ENCODE results near the gene ASPHD2.

The ASPHD2 gene

GRCh38 chr22:26461188-26461810 is 32.2 kb downstream of the ASPHD2 start (continued):
- no peak for TF ChIP-seq CSRNP3 (CRISPR knock-in tag; IDR thresholded peaks at IDR 0.05)
- TF ChIP-seq ZNF70 (CRISPR knock-in tag; IDR thresholded peaks at IDR 0.05) = no peak
- no peak for TF ChIP-seq BACH2 (CRISPR knock-in tag; IDR thresholded peaks at IDR 0.05; ENCODE audit: borderline replicate concordance)
- TF ChIP-seq ZNF8 (CRISPR knock-in tag; IDR thresholded peaks at IDR 0.05) = no peak

- TF ChIP-seq ZFP30 (CRISPR knock-in tag; IDR thresholded peaks at IDR 0.05) (no peak), PPARA (CRISPR knock-in tag; IDR thresholded peaks at IDR 0.05; ENCODE audit: borderline replicate concordance) (no peak), ESRRG (CRISPR knock-in tag; IDR thresholded peaks at IDR 0.05) (no peak), SNAI2 (CRISPR knock-in tag; IDR thresholded peaks at IDR 0.05) (no peak), RARB (CRISPR knock-in tag; IDR thresholded peaks at IDR 0.05) (no peak), OSR1 (CRISPR knock-in tag; IDR thresholded peaks at IDR 0.05) (no peak), ZNF70 (CRISPR knock-in tag; IDR thresholded peaks at IDR 0.05) (no peak), CSDC2 (CRISPR knock-in tag; IDR thresholded peaks at IDR 0.05) (no peak), TOX (CRISPR knock-in tag; IDR thresholded peaks at IDR 0.05; ENCODE audit: borderline replicate concordance) (no peak), ZNF565 (CRISPR knock-in tag; conservative IDR thresholded peaks at IDR 0.05; ENCODE audit: low read depth) (no peak), PATZ1 (CRISPR knock-in tag; IDR thresholded peaks at IDR 0.05; ENCODE audit: borderline replicate concordance) (no peak), ZNF8 (CRISPR knock-in tag; IDR thresholded peaks at IDR 0.05) (no peak), CREB5 (CRISPR knock-in tag; IDR thresholded peaks at IDR 0.05; ENCODE audit: low read depth) (no peak), TSHZ2 (CRISPR knock-in tag; IDR thresholded peaks at IDR 0.05) (no peak), ISL1 (CRISPR knock-in tag; IDR thresholded peaks at IDR 0.05) (no peak), BACH2 (CRISPR knock-in tag; IDR thresholded peaks at IDR 0.05; ENCODE audit: borderline replicate concordance) (no peak), GLIS3 (CRISPR knock-in tag; IDR thresholded peaks at IDR 0.05) (no peak), POU6F1 (CRISPR knock-in tag; IDR thresholded peaks at IDR 0.05; ENCODE audit: borderline replicate concordance, low read depth) (no peak)
- ATAC-seq = no peak
These were observed 33.0 kb downstream of the ASPHD2 start for GRCh38 chr22:26462051-26462450.

GRCh38 chr22:26462641-26463040 is 33.6 kb downstream of the ASPHD2 start:
- ATAC-seq = no peak
- TF ChIP-seq CSRNP3 (CRISPR knock-in tag; IDR thresholded peaks at IDR 0.05) (no peak), TSHZ2 (CRISPR knock-in tag; IDR thresholded peaks at IDR 0.05) (no peak), ZC3H10 (CRISPR knock-in tag; IDR thresholded peaks at IDR 0.05) (no peak), GLIS3 (CRISPR knock-in tag; IDR thresholded peaks at IDR 0.05) (no peak), ZNF8 (CRISPR knock-in tag; IDR thresholded peaks at IDR 0.05) (no peak), ISL1 (CRISPR knock-in tag; IDR thresholded peaks at IDR 0.05) (no peak), PPARA (CRISPR knock-in tag; IDR thresholded peaks at IDR 0.05; ENCODE audit: borderline replicate concordance) (no peak), TOX (CRISPR knock-in tag; IDR thresholded peaks at IDR 0.05; ENCODE audit: borderline replicate concordance) (no peak), PATZ1 (CRISPR knock-in tag; IDR thresholded peaks at IDR 0.05; ENCODE audit: borderline replicate concordance) (no peak), CSDC2 (CRISPR knock-in tag; IDR thresholded peaks at IDR 0.05) (no peak), BACH2 (CRISPR knock-in tag; IDR thresholded peaks at IDR 0.05; ENCODE audit: borderline replicate concordance) (no peak), ARNTL (CRISPR knock-in tag; IDR thresholded peaks at IDR 0.05; ENCODE audit: borderline replicate concordance, low read depth) (no peak)
